Endothelial cell of umbilical vein (primary cell): ENCODE data around the gene CTDP1.
"Not testable (repeated sequence)": the region's sequence is repeated elsewhere in the genome, so short reads cannot be mapped to it uniquely, and the experiment has no call there.

Experiments
- CTCF ChIP-seq, 2 donors: IDR thresholded peaks; 1 replicate in 1 of 2; 2 replicates in 1 of 2; pipeline ENCODE4 v1.5.1; 2011; ENCODE audit warnings: low read length in 2 of 2, mild to moderate bottlenecking in 2 of 2, moderate library complexity in 2 of 2, control low read depth in 1 of 2, inconsistent platforms in 1 of 2, low read depth in 1 of 2; ENCODE audit not compliant: insufficient read depth in 1 of 2; ENCODE audit errors: extremely low read depth in 1 of 2
- EZH2 ChIP-seq: IDR thresholded peaks from 2 replicates; pipeline ENCODE4 v1.6.1; 2012; ENCODE audit warnings: borderline replicate concordance, low read depth, mild to moderate bottlenecking, moderate library complexity, low read length, inconsistent platforms; ENCODE audit not compliant: severe bottlenecking
- GATA2 ChIP-seq: IDR thresholded peaks from 2 replicates; pipeline ENCODE4 v1.7.0; 2011; ENCODE audit warnings: low read depth, mild to moderate bottlenecking, moderate library complexity, mixed read lengths, low read length; ENCODE audit not compliant: insufficient read length, insufficient read depth
- JUN ChIP-seq: IDR thresholded peaks from 2 replicates; pipeline ENCODE4 v1.6.1; 2011; ENCODE audit warnings: borderline replicate concordance, low read depth; ENCODE audit not compliant: insufficient read length, insufficient read depth
- MAX ChIP-seq: IDR thresholded peaks from 2 replicates; pipeline ENCODE4 v1.6.1; 2011; ENCODE audit not compliant: insufficient read depth, insufficient read length
- MYC ChIP-seq: IDR thresholded peaks from one replicate; pipeline ENCODE4 v1.6.1; 2011; ENCODE audit warnings: mild to moderate bottlenecking, low read depth, low read length
- POLR2A ChIP-seq: IDR thresholded peaks from 2 replicates; pipeline ENCODE4 v1.6.1; 2012; ENCODE audit warnings: low read depth, mild to moderate bottlenecking, control low read depth, low read length
- POLR2AphosphoS5 ChIP-seq: IDR thresholded peaks from 2 replicates; pipeline ENCODE4 v1.6.1; 2012; ENCODE audit warnings: low read depth, mild to moderate bottlenecking, control low read depth, low read length, moderate library complexity; ENCODE audit not compliant: insufficient read depth

DNA sequence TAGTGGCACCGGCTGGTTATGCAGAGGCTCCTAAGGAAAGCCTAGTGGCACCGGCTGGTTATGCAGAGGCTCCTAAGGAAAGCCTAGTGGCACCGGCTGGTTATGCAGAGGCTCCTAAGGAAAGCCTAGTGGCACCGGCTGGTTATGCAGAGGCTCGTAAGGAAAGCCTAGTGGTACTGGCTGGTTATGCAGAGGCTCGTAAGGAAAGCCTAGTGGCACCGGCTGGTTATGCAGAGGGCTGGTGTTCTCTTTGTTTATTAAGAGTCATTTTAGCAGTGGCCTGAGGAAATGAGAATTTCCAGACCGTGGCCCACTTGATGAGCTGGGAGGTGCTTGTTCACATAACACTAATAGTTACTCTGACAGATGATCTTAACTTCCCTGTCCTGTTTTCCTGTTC, 73.3 kb downstream of the CTDP1 start:
- not testable (repeated sequence) for TF ChIP-seq CTCF (IDR thresholded peaks at IDR 0.05; ENCODE audit: extremely low read depth in 1 of 2, insufficient read depth in 1 of 2, low read depth in 1 of 2, low read length in 2 of 2); MYC; POLR2A; POLR2AphosphoS5; EZH2; MAX; JUN; GATA2
